ENCODE data around the gene APOM.

DNA sequence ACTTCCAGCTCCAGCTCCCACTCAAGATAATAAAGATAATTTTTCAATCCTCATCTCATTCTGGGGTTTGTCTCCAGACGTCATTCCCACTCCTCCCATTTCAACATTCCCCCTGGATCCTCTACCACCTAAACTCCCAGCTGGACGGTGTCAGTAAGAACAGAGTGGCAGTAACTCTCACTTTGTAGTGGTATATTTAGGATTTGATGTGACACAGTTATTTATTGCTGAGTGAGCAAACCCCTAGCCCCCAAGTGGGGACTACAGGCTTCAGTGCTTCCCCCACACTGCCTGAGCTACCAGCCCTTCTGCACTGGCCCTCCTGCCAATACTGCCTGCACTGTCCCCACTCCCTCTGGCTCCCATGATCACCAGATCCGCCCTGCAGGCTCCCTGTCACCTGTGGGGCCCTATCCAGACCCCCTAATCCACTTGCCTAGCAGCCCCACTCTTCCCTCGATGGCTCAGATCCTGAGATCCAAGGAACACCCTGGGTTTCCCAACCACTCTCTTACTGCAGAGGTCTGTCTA, 2.5 kb downstream of the APOM start:
- TF ChIP-seq, protein P1, sequence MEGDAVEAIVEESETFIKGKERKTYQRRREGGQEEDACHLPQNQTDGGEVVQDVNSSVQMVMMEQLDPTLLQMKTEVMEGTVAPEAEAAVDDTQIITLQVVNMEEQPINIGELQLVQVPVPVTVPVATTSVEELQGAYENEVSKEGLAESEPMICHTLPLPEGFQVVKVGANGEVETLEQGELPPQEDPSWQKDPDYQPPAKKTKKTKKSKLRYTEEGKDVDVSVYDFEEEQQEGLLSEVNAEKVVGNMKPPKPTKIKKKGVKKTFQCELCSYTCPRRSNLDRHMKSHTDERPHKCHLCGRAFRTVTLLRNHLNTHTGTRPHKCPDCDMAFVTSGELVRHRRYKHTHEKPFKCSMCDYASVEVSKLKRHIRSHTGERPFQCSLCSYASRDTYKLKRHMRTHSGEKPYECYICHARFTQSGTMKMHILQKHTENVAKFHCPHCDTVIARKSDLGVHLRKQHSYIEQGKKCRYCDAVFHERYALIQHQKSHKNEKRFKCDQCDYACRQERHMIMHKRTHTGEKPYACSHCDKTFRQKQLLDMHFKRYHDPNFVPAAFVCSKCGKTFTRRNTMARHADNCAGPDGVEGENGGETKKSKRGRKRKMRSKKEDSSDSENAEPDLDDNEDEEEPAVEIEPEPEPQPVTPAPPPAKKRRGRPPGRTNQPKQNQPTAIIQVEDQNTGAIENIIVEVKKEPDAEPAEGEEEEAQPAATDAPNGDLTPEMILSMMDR (IDR thresholded peaks at IDR 0.05; ENCODE audit: low read depth, low read length, poor library complexity, severe bottlenecking): no peak
- TF ChIP-seq EZH2phosphoT487 (IDR thresholded peaks at IDR 0.05; ENCODE audit: borderline replicate concordance, low read length): no peak

All from DOHH2 (cell line).